K562 (cell line): ENCODE results near the gene RO60. TPM values are rescaled to one million over a fixed set of nuclear protein-coding genes. Genes with fewer than 3 reads are reported as not detected.

Source experiments
- CBX1 ChIP-seq: sonication (generic); IDR thresholded peaks from 2 replicates; pipeline ENCODE4 v1.6.1; 2016; ENCODE audit warnings: antibody characterized with exemption, low read depth, mild to moderate bottlenecking
- HNRNPLL ChIP-seq: fragments of 200-400 bp; formaldehyde crosslinking; IDR thresholded peaks from 2 replicates; pipeline ENCODE4 v1.6.1; 2017; ENCODE audit warnings: low read length, low read depth, mild to moderate bottlenecking; ENCODE audit not compliant: poor library complexity, severe bottlenecking
- KAT2B ChIP-seq: IDR thresholded peaks from one replicate; pipeline ENCODE4 v1.6.1; 2012; ENCODE audit warnings: low read depth, mild to moderate bottlenecking, control low read depth, inconsistent platforms, low read length, moderate library complexity
- KLF13 ChIP-seq: fragments of 450-650 bp; IDR thresholded peaks from 2 replicates; pipeline ENCODE4 v1.6.1; 2016; ENCODE audit warnings: missing genetic modification characterization, low read depth, mild to moderate bottlenecking, missing compliant biosample characterization, moderate library complexity, borderline replicate concordance
- L3MBTL2 ChIP-seq: fragments of 450-650 bp; IDR thresholded peaks from 2 replicates; pipeline ENCODE4 v1.6.1; 2016; ENCODE audit warnings: mild to moderate bottlenecking, moderate library complexity
- MAZ ChIP-seq, 2 experiments: fragments of 450-650 bp in 1 of 2; sonication (generic) in 1 of 2; formaldehyde crosslinking; IDR thresholded peaks in 1 of 2; conservative IDR thresholded peaks in 1 of 2; 2 replicates each; pipeline versions ENCODE4 v1.4.0 to v1.5.0; 2020; ENCODE audit warnings: mild to moderate bottlenecking in 1 of 2, missing genetic modification reagents in 1 of 2
- NEUROD1 ChIP-seq: fragments of 150-350 bp; IDR thresholded peaks from 2 replicates; pipeline ENCODE4 v1.6.1; 2014; ENCODE audit warnings: borderline replicate concordance, low read length, low read depth; ENCODE audit not compliant: partially characterized antibody
- RCOR1 ChIP-seq, 2 experiments: IDR thresholded peaks; 2 replicates each; pipeline ENCODE4 v1.6.1; 2012; ENCODE audit warnings: low read depth in 2 of 2, low read length in 2 of 2, borderline replicate concordance in 1 of 2, improper control_type of control experiment in 1 of 2
- SIN3B ChIP-seq: fragments of 450-650 bp; IDR thresholded peaks from 2 replicates; pipeline ENCODE4 v1.6.1; 2017; ENCODE audit warnings: low read depth, mild to moderate bottlenecking, moderate library complexity
- STAT6 ChIP-seq: sonication (generic); formaldehyde crosslinking; IDR thresholded peaks from 2 replicates; pipeline ENCODE4 v1.8.1; 2023; ENCODE audit warnings: mild to moderate bottlenecking, missing genetic modification reagents
- U2AF1 ChIP-seq: fragments of 200-400 bp; formaldehyde crosslinking; optimal IDR thresholded peaks from 2 replicates; pipeline ENCODE3; 2017; ENCODE audit warnings: mild to moderate bottlenecking, low read depth, low read length, moderate library complexity
- USF1 ChIP-seq: sonication (generic); formaldehyde crosslinking; IDR thresholded peaks from 2 replicates; pipeline ENCODE4 v1.9.0; 2022; ENCODE audit warnings: mild to moderate bottlenecking, missing genetic modification reagents
- USF2 ChIP-seq: sonication (generic); formaldehyde crosslinking; IDR thresholded peaks from 2 replicates; pipeline ENCODE4 v1.5.0; 2020; ENCODE audit warnings: missing genetic modification reagents
- ZNF589 ChIP-seq: fragments of 200-800 bp; sonication (Bioruptor generic); IDR thresholded peaks from 2 replicates; pipeline ENCODE4 v1.6.1; 2016; ENCODE audit warnings: low read depth, missing genetic modification characterization, missing compliant biosample characterization
- polyA plus RNA-seq, 8 experiments: library from polyadenylated mRNA; depleted of rRNA in 4 of 8; stranded (reverse) in 5 of 8; unstranded in 3 of 8; fragments of >200 nt; fragmentation: Nextera tagmentation in 2 of 8; fragmentation: Illumina TruSeq in 1 of 8; extraction: Ambion mirVana in 2 of 8; extraction: Trizol in 1 of 8; gene quantifications; 2 replicates each; pipeline versions ENCODE4 v1.2.1 to v1.2.3, GENCODE V29; 2011 to 2014; ENCODE audit warnings: inconsistent platforms in 1 of 8, missing spikeins in 1 of 8
- total RNA-seq, 7 experiments: library from RNA; depleted of rRNA in 6 of 7; stranded (reverse); fragments of >200 nt in 6 of 7; fragmentation: Illumina TruSeq in 2 of 7; extraction: Trizol in 2 of 7; gene quantifications; 2 replicates each; pipeline versions ENCODE4 v1.2.1 to v1.2.3, GENCODE V29; 2011 to 2021; ENCODE audit warnings: low replicate concordance in 1 of 7

RO60 gene
- total and polyA plus RNA-seq, 9 of the 15 experiments (the other 6 are each of a cell fraction or from before 2014, with no cell fraction given): 24.9 to 187 (median 101) TPM

GRCh38 chr1:193059282-193060114 is at the start of gene RO60, which contains the start of gene UCHL5 (continued):
- TF ChIP-seq USF1 (peak; percentile 66; the same call in 1 of the 2 replicates), KLF13 (tag) (peak; percentile 90), MAZ (CRISPR knock-in tag; conservative IDR thresholded peaks at IDR 0.05 in 1 of 2, IDR thresholded peaks at IDR 0.05 in 1 of 2) (peak; percentile 91 to 93), CBX1 (peak; percentile 92), U2AF1 (no peak), RCOR1 (IDR thresholded peaks at IDR 0.05; ENCODE audit: borderline replicate concordance in 1 of 2, low read depth in 2 of 2, low read length in 2 of 2) (peak in 1 of 2 experiments; percentile 91; a peak in 2 of 4 replicates), L3MBTL2 (peak; percentile 91), STAT6 (CRISPR knock-in tag) (no peak; the same call in 1 of the 2 replicates), HNRNPLL (peak; percentile 66), ZNF589 (peak; percentile 10; the same call in 1 of the 2 replicates), KAT2B (no peak), USF2 (CRISPR knock-in tag) (no peak), SIN3B (peak; percentile 78), NEUROD1 (peak; percentile 86)
